K562 (cell line): Measurements from ENCODE around the gene CST5. TPM values are rescaled to one million over a fixed set of nuclear protein-coding genes. Genes with fewer than 3 reads are reported as not detected.

Source experiments
- ATAC-seq: fragments of 200-7000 bp; cut with Tn5 transposase; 3 replicates; pipeline ENCODE4 v1.9.1; 2020; ENCODE audit warnings: moderate library complexity
- BruUV-seq: library from RNA; stranded (reverse); fragments of 400-500 nt; replicated peaks from 2 replicates; lab custom pipeline; 2021; lab: Mats Ljungman, UMichigan
- CTCF ChIA-PET: fragments of 300-600 bp; formaldehyde crosslinking; extraction: SDS; loops from one replicate; lab custom pipeline; 2021; ENCODE audit warnings: low intra/inter-chr PET ratio; lab: Yijun Ruan, JAX
- POLR2A ChIA-PET: fragments of 300-600, 350-650 bp; sonication (Branson Sonifier 250); formaldehyde crosslinking; extraction: SDS; loops from one replicate; lab custom pipeline; 2021; ENCODE audit warnings: antibody characterized with exemption, inconsistent platforms; lab: Yijun Ruan, JAX
- DNase-seq, 4 experiments: peaks; one replicate each; pipeline versions ENCODE4 v3.0.0 to v3.0.0-alpha.2; 2011 to 2018; ENCODE audit warnings: low spot score in 3 of 4, mixed read lengths in 3 of 4; ENCODE audit errors: extremely low read depth in 1 of 4
- FAIRE-seq: peaks from 2 replicates; lab custom pipeline; 2011; peaks lifted over from hg19 to GRCh38; lab: Jason Lieb, UNC
- H2AFZ ChIP-seq: 2 replicates; pipeline ENCODE4 v1.6.0; 2011; ENCODE audit warnings: low read depth, low read length, control low read depth, inconsistent platforms
- H3K27ac ChIP-seq: fragments of 200-600 bp; 3 replicates; pipeline ENCODE4 v1.8.0; 2011; ENCODE audit warnings: low read depth, mild to moderate bottlenecking, control low read depth, inconsistent platforms, low read length, moderate library complexity, mixed read lengths; ENCODE audit errors: extremely low read depth
- H3K27me3 ChIP-seq, 2 experiments: fragments of 300-600 bp in 1 of 2; 2 replicates in 1 of 2; 3 replicates in 1 of 2; pipeline versions ENCODE4 v1.6.0 to v1.8.0; 2011; ENCODE audit warnings: inconsistent platforms in 2 of 2, low read length in 2 of 2, mild to moderate bottlenecking in 1 of 2, mixed read lengths in 1 of 2, moderate library complexity in 1 of 2; ENCODE audit not compliant: control insufficient read depth in 2 of 2, insufficient read depth in 2 of 2
- H3K36me3 ChIP-seq: fragments of 300-600 bp; 3 replicates; pipeline ENCODE4 v1.8.0; 2011; ENCODE audit warnings: mild to moderate bottlenecking, low read length, inconsistent platforms; ENCODE audit not compliant: control insufficient read depth, insufficient read depth
- H3K4me1 ChIP-seq, 2 experiments: fragments of 200-600 bp in 1 of 2; replicated peaks in 1 of 2; 2 replicates in 1 of 2; 3 replicates in 1 of 2; pipeline versions ENCODE4 v1.5.1 to v1.8.0; 2011; ENCODE audit warnings: inconsistent platforms in 2 of 2, low read length in 2 of 2, mild to moderate bottlenecking in 1 of 2, mixed read lengths in 1 of 2, moderate library complexity in 1 of 2; ENCODE audit not compliant: control insufficient read depth in 2 of 2, insufficient read depth in 2 of 2
- H3K4me2 ChIP-seq: 2 replicates; pipeline ENCODE4 v1.6.1; 2011; ENCODE audit warnings: low read length, control low read depth, inconsistent platforms, mixed read lengths; ENCODE audit not compliant: insufficient read depth
- H3K4me3 ChIP-seq: fragments of 200-600 bp; sonication (generic), shearing (Covaris generic); 2 replicates; pipeline ENCODE4 v1.5.1; 2016; ENCODE audit warnings: control low read depth, inconsistent platforms
- H3K79me2 ChIP-seq: fragments of 200-600 bp; 3 replicates; pipeline ENCODE4 v1.8.0; 2011; ENCODE audit warnings: low read length, inconsistent platforms; ENCODE audit not compliant: control insufficient read depth, insufficient read depth
- H3K9ac ChIP-seq, 2 experiments: 2 replicates each; pipeline versions ENCODE4 v1.6.0 to v1.6.1; 2011; ENCODE audit warnings: low read depth in 2 of 2, low read length in 2 of 2, control low read depth in 1 of 2, inconsistent platforms in 1 of 2, mild to moderate bottlenecking in 1 of 2, mixed read lengths in 1 of 2; ENCODE audit not compliant: insufficient read depth in 1 of 2
- H3K9me1 ChIP-seq: one replicate; pipeline ENCODE4 v1.6.0; 2011; ENCODE audit warnings: inconsistent platforms, mild to moderate bottlenecking, low read length, moderate library complexity; ENCODE audit not compliant: control insufficient read depth, insufficient read depth
- H3K9me3 ChIP-seq: replicated peaks from 2 replicates; pipeline ENCODE4 v1.5.1; 2011; ENCODE audit warnings: low read depth, low read length, inconsistent platforms; ENCODE audit not compliant: control insufficient read depth, insufficient read depth
- H4K20me1 ChIP-seq: replicated peaks from 2 replicates; pipeline ENCODE4 v1.6.1; 2011; ENCODE audit warnings: low read length, inconsistent platforms, mixed read lengths; ENCODE audit not compliant: control insufficient read depth, insufficient read depth
- ADNP ChIP-seq: fragments of 200-800 bp; sonication (Bioruptor generic); IDR thresholded peaks from 2 replicates; pipeline ENCODE4 v1.6.1; 2016; ENCODE audit warnings: missing genetic modification characterization, missing compliant biosample characterization
- ZNF263 ChIP-seq: sonication (generic); formaldehyde crosslinking; IDR thresholded peaks from 2 replicates; pipeline ENCODE4 v1.8.0; 2022; ENCODE audit warnings: mild to moderate bottlenecking, missing genetic modification reagents, borderline replicate concordance
- WGBS: fragments of 100-300 bp; shearing (Covaris generic); methylation state at CpG from one replicate; pipeline ENCODE4 v1.1.6; 2016; ENCODE audit warnings: low coverage, mixed read lengths; ENCODE audit not compliant: insufficient coverage; ENCODE audit errors: missing lambda C conversion rate; 5-methylcytosine and 5-hydroxymethylcytosine counted together
- in situ Hi-C: fragments of 300-500 bp; cut with MboI; formaldehyde crosslinking; loops from 4 replicates; pipeline ENCODE4 v1.15.0; 2018; ENCODE audit warnings: inconsistent platforms, mixed read lengths
- intact Hi-C: fragments of 100-400 bp; cut with micrococcal nuclease; formaldehyde crosslinking; loops from 2 replicates; pipeline ENCODE4 v1.14.2; 2022
- polyA plus RNA-seq, 8 experiments: library from polyadenylated mRNA; depleted of rRNA in 4 of 8; stranded (reverse) in 5 of 8; unstranded in 3 of 8; fragments of >200 nt; fragmentation: Nextera tagmentation in 2 of 8; fragmentation: Illumina TruSeq in 1 of 8; extraction: Ambion mirVana in 2 of 8; extraction: Trizol in 1 of 8; gene quantifications; 2 replicates each; pipeline versions ENCODE4 v1.2.1 to v1.2.3, GENCODE V29; 2011 to 2014; ENCODE audit warnings: inconsistent platforms in 1 of 8, missing spikeins in 1 of 8
- total RNA-seq, 7 experiments: library from RNA; depleted of rRNA in 6 of 7; stranded (reverse); fragments of >200 nt in 6 of 7; fragmentation: Illumina TruSeq in 2 of 7; extraction: Trizol in 2 of 7; gene quantifications; 2 replicates each; pipeline versions ENCODE4 v1.2.1 to v1.2.3, GENCODE V29; 2011 to 2021; ENCODE audit warnings: low replicate concordance in 1 of 7

Gene CST5
- total and polyA plus RNA-seq, 9 of the 15 experiments (the other 6 are each of a cell fraction or from before 2014, with no cell fraction given) = not detected

DNA sequence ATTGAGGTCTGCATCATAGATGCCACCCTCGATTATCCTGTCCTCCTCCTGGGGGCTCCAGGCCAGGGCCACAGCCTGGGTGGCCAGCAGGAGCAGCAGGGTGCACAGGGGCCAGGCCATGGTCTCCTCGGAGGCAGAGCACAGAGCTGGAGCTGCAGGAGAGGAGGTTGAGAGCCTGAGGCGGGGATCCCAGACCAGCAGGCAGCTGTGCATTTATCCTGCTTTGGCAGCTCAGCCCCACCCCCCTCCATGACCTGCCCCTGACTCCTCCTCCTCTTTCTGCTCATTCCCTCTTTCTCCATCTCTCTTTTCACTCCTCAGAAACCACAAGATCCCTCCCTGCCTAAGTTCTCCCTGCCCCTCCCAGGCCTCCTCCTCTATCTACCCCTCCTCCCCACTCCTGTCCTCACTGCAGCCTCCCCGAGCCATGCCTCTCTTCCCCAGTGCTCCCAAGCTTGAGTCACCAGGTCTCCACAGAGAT, 53.0 kb downstream of the CST5 start, which contains the start of gene CST2:
TSS of gene CST2 (minus strand) at position 189 of the 481 bp plus-strand sequence. CDS start at position 120, 69 bp downstream.
- no TSS peak for BruUV-seq
- TF ChIP-seq ADNP (tag) (no peak), ZNF263 (CRISPR knock-in tag) (peak; percentile 54; the same call in 1 of the 2 replicates)
- TF ChIP-seq, all 486 proteins: peak for 1
- Histone ChIP-seq H3K9ac (no peak within 1 kb of the TSS), H3K27me3 (no peaks in the 10 kb centered on the region), H3K4me2 (no peak within 1 kb of the TSS), H3K27ac (no peak within 1 kb of the TSS), H3K4me1 (no peaks in the 10 kb centered on the region), H3K4me3 (no peak within 1 kb of the TSS), H2AFZ (no peak within 1 kb of the TSS), H3K9me3 (no peaks in the 10 kb centered on the region), H4K20me1 (no peaks in the 10 kb centered on the region), H3K36me3 (no peaks in the 10 kb centered on the region), H3K9me1 (no peaks in the 10 kb centered on the region), H3K79me2 (no peaks in the 10 kb centered on the region)
- POLR2A ChIA-PET = no interaction called here
- 0% methylated on average over 1 of the region's 4 CpGs for WGBS
- FAIRE-seq (no peak), DNase-seq (no peak), ATAC-seq (no peak)
- intact Hi-C loops = no loop called here
- CTCF ChIA-PET = no interaction called here
- in situ Hi-C loops = no loop called here

Other genes starting within 250 kb of the CST5 start
- gene CST3, start 241.8 kb downstream of the CST5 start, total RNA-seq (2014; rRNA removed) = 66.7 and 81.2 TPM in 2 replicates
- gene CST3, start 241.8 kb downstream of the CST5 start, total RNA-seq (2014; rRNA removed; fragmentation: Illumina TruSeq; extraction: Trizol) = 14.8 and 23.1 TPM in 2 replicates
- 42.9 and 48.5 TPM in 2 replicates for gene CST3, start 241.8 kb downstream of the CST5 start, total RNA-seq (2015; rRNA removed; fragmentation: Illumina TruSeq; extraction: Trizol)
- 111 and 113 TPM in 2 replicates for gene CST3, start 241.8 kb downstream of the CST5 start, total RNA-seq (2021)
- 46.6 and 83.5 TPM in 2 replicates for gene CST3, start 241.8 kb downstream of the CST5 start, polyA plus RNA-seq (2011; rRNA removed)
- 52.1 and 55.2 TPM in 2 replicates for gene CST3, start 241.8 kb downstream of the CST5 start, polyA plus RNA-seq (2014; fragmentation: Illumina TruSeq; extraction: Trizol)
- 10 to 100 TPM in 1 of 2 experiments, 1 to 10 TPM in 1; 8.7 to 12.4 TPM for gene CST3, start 241.8 kb downstream of the CST5 start, polyA plus RNA-seq (2014; fragmentation: Nextera tagmentation; extraction: Ambion mirVana)
- gene CST3, start 241.8 kb downstream of the CST5 start, polyA plus RNA-seq (2014; rRNA removed) = 103 and 110 TPM in 2 replicates
- not detected in 2 replicates for gene CST4, start 190.7 kb downstream of the CST5 start, total RNA-seq (2014; rRNA removed)
- not detected in 2 replicates for gene CST4, start 190.7 kb downstream of the CST5 start, total RNA-seq (2014; rRNA removed; fragmentation: Illumina TruSeq; extraction: Trizol)
- gene CST4, start 190.7 kb downstream of the CST5 start, total RNA-seq (2015; rRNA removed; fragmentation: Illumina TruSeq; extraction: Trizol) = not detected in 2 replicates
- gene CST4, start 190.7 kb downstream of the CST5 start, total RNA-seq (2021) = not detected in 2 replicates
- gene CST4, start 190.7 kb downstream of the CST5 start, polyA plus RNA-seq (2011; rRNA removed) = not detected in 2 replicates
- gene CST4, start 190.7 kb downstream of the CST5 start, polyA plus RNA-seq (2014; fragmentation: Illumina TruSeq; extraction: Trizol) = not detected in 2 replicates
- not detected for gene CST4, start 190.7 kb downstream of the CST5 start, polyA plus RNA-seq (2014; fragmentation: Nextera tagmentation; extraction: Ambion mirVana)
- gene CST4, start 190.7 kb downstream of the CST5 start, polyA plus RNA-seq (2014; rRNA removed) = not detected in 2 replicates
- not detected in 2 replicates for gene CST1, start 128.8 kb downstream of the CST5 start, total RNA-seq (2014; rRNA removed)
- not detected in 2 replicates for gene CST1, start 128.8 kb downstream of the CST5 start, total RNA-seq (2014; rRNA removed; fragmentation: Illumina TruSeq; extraction: Trizol)
- gene CST1, start 128.8 kb downstream of the CST5 start, total RNA-seq (2015; rRNA removed; fragmentation: Illumina TruSeq; extraction: Trizol) = not detected in 2 replicates
- not detected in 2 replicates for gene CST1, start 128.8 kb downstream of the CST5 start, total RNA-seq (2021)
- not detected in 2 replicates for gene CST1, start 128.8 kb downstream of the CST5 start, polyA plus RNA-seq (2011; rRNA removed)
- gene CST1, start 128.8 kb downstream of the CST5 start, polyA plus RNA-seq (2014; fragmentation: Illumina TruSeq; extraction: Trizol) = not detected in 2 replicates
- gene CST1, start 128.8 kb downstream of the CST5 start, polyA plus RNA-seq (2014; fragmentation: Nextera tagmentation; extraction: Ambion mirVana) = not detected
- gene CST1, start 128.8 kb downstream of the CST5 start, polyA plus RNA-seq (2014; rRNA removed) = not detected in 2 replicates
- not detected in 2 replicates for gene CST2, start 53.0 kb downstream of the CST5 start, total RNA-seq (2014; rRNA removed)
- gene CST2, start 53.0 kb downstream of the CST5 start, total RNA-seq (2014; rRNA removed; fragmentation: Illumina TruSeq; extraction: Trizol) = not detected in 2 replicates
- gene CST2, start 53.0 kb downstream of the CST5 start, total RNA-seq (2015; rRNA removed; fragmentation: Illumina TruSeq; extraction: Trizol) = not detected in 2 replicates
- gene CST2, start 53.0 kb downstream of the CST5 start, total RNA-seq (2021) = not detected in 2 replicates
- gene CST2, start 53.0 kb downstream of the CST5 start, polyA plus RNA-seq (2011; rRNA removed) = not detected in 2 replicates
- not detected in 2 replicates for gene CST2, start 53.0 kb downstream of the CST5 start, polyA plus RNA-seq (2014; fragmentation: Illumina TruSeq; extraction: Trizol)
- gene CST2, start 53.0 kb downstream of the CST5 start, polyA plus RNA-seq (2014; fragmentation: Nextera tagmentation; extraction: Ambion mirVana) = not detected
- not detected in 2 replicates for gene CST2, start 53.0 kb downstream of the CST5 start, polyA plus RNA-seq (2014; rRNA removed)
- gene GGTLC1, start 109.0 kb upstream of the CST5 start, total RNA-seq (2014; rRNA removed) = not detected in 2 replicates
- gene GGTLC1, start 109.0 kb upstream of the CST5 start, total RNA-seq (2014; rRNA removed; fragmentation: Illumina TruSeq; extraction: Trizol) = not detected in 2 replicates
- not detected in 2 replicates for gene GGTLC1, start 109.0 kb upstream of the CST5 start, total RNA-seq (2015; rRNA removed; fragmentation: Illumina TruSeq; extraction: Trizol)
- not detected in 2 replicates for gene GGTLC1, start 109.0 kb upstream of the CST5 start, total RNA-seq (2021)
- gene GGTLC1, start 109.0 kb upstream of the CST5 start, polyA plus RNA-seq (2011; rRNA removed) = not detected in 2 replicates
- not detected in 2 replicates for gene GGTLC1, start 109.0 kb upstream of the CST5 start, polyA plus RNA-seq (2014; fragmentation: Illumina TruSeq; extraction: Trizol)
- not detected for gene GGTLC1, start 109.0 kb upstream of the CST5 start, polyA plus RNA-seq (2014; fragmentation: Nextera tagmentation; extraction: Ambion mirVana)
- not detected in 2 replicates for gene GGTLC1, start 109.0 kb upstream of the CST5 start, polyA plus RNA-seq (2014; rRNA removed)